ENCODE data around the gene STXBP6.

DNA sequence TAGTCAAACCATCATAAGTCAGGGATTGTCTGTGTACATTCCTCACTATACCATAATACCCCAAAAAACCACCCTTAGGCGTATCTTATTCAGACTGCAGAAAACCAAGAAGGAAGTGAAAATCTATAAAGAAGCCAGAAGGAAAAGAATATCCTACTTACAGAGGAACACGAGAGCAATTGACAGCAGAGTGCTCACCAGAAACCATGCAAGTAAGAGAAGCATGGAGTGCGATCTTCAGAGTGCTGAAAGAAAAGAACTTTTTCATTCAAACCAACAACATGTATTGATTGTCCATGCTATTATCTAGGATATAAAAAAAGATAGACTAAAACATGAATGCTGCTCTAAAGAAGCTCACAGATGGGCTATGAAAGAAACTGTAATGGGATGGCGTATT is 50.8 kb downstream of the STXBP6 start:
- no peak for TF ChIP-seq EZH2phosphoT487 (IDR thresholded peaks at IDR 0.05; ENCODE audit: low read depth)
- TF ChIP-seq, protein P1, sequence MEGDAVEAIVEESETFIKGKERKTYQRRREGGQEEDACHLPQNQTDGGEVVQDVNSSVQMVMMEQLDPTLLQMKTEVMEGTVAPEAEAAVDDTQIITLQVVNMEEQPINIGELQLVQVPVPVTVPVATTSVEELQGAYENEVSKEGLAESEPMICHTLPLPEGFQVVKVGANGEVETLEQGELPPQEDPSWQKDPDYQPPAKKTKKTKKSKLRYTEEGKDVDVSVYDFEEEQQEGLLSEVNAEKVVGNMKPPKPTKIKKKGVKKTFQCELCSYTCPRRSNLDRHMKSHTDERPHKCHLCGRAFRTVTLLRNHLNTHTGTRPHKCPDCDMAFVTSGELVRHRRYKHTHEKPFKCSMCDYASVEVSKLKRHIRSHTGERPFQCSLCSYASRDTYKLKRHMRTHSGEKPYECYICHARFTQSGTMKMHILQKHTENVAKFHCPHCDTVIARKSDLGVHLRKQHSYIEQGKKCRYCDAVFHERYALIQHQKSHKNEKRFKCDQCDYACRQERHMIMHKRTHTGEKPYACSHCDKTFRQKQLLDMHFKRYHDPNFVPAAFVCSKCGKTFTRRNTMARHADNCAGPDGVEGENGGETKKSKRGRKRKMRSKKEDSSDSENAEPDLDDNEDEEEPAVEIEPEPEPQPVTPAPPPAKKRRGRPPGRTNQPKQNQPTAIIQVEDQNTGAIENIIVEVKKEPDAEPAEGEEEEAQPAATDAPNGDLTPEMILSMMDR (IDR thresholded peaks at IDR 0.05; ENCODE audit: low read depth, low read length): no peak
